MM.1S (cell line): ENCODE results near the gene NACAD.

ENCODE experiments used
- DNase-seq: peaks from one replicate; pipeline ENCODE4 v3.0.0-alpha.2; 2015
- H2AFZ ChIP-seq: fragments of 300-600 bp; sonication (generic); 2 replicates; pipeline ENCODE4 v1.6.0; 2016; ENCODE audit warnings: antibody characterized with exemption, low read length
- H3F3A ChIP-seq: fragments of 300-600 bp; sonication (generic); 2 replicates; pipeline ENCODE4 v1.6.1; 2016; ENCODE audit warnings: mild to moderate bottlenecking, antibody characterized with exemption, low read length, moderate library complexity, mixed read lengths; ENCODE audit not compliant: insufficient read depth
- H3K27ac ChIP-seq: fragments of 300-600 bp; sonication (generic); 2 replicates; pipeline ENCODE4 v1.5.1; 2016; ENCODE audit warnings: mild to moderate bottlenecking, low read length
- H3K27me3 ChIP-seq: fragments of 300-600 bp; sonication (generic); replicated peaks from 2 replicates; pipeline ENCODE4 v1.6.0; 2016; ENCODE audit warnings: low read length; ENCODE audit not compliant: insufficient read depth
- H3K36me3 ChIP-seq: fragments of 300-600 bp; sonication (generic); replicated peaks from 2 replicates; pipeline ENCODE4 v1.6.1; 2016; ENCODE audit warnings: mild to moderate bottlenecking, low read length, mixed read lengths; ENCODE audit not compliant: insufficient read depth
- H3K4me1 ChIP-seq: fragments of 300-600 bp; sonication (generic); 2 replicates; pipeline ENCODE4 v1.6.1; 2016; ENCODE audit warnings: low read length, mixed read lengths
- H3K4me2 ChIP-seq: fragments of 300-600 bp; sonication (generic); 2 replicates; pipeline ENCODE4 v1.6.0; 2016; ENCODE audit warnings: low read depth, low read length
- H3K4me3 ChIP-seq: fragments of 300-600 bp; sonication (generic); 2 replicates; pipeline ENCODE4 v1.5.1; 2016; ENCODE audit warnings: low read length, mixed read lengths
- H3K79me2 ChIP-seq: fragments of 300-600 bp; sonication (generic); 2 replicates; pipeline ENCODE4 v1.6.1; 2016; ENCODE audit warnings: mixed run types, low read length, mixed read lengths
- H3K9ac ChIP-seq: fragments of 300-600 bp; sonication (generic); 2 replicates; pipeline ENCODE4 v1.6.1; 2016; ENCODE audit warnings: low read length, mixed read lengths
- H3K9me2 ChIP-seq: fragments of 300-600 bp; sonication (generic); replicated peaks from 2 replicates; pipeline ENCODE4 v1.6.1; 2016; ENCODE audit warnings: mild to moderate bottlenecking, low read length, mixed read lengths; ENCODE audit not compliant: insufficient read depth
- H3K9me3 ChIP-seq: fragments of 300-600 bp; sonication (generic); replicated peaks from 2 replicates; pipeline ENCODE4 v1.6.1; 2016; ENCODE audit warnings: mild to moderate bottlenecking, low read length, mixed read lengths; ENCODE audit not compliant: insufficient read depth
- H4K20me1 ChIP-seq: fragments of 300-600 bp; sonication (generic); 2 replicates; pipeline ENCODE4 v1.6.1; 2016; ENCODE audit warnings: mild to moderate bottlenecking, low read length, moderate library complexity, mixed read lengths; ENCODE audit not compliant: insufficient read depth
- CTCF ChIP-seq: fragments of 300-600 bp; sonication (generic); IDR thresholded peaks from 2 replicates; pipeline ENCODE4 v1.5.1; 2016; ENCODE audit warnings: antibody characterized with exemption, low read length, mixed read lengths
- EZH2 ChIP-seq: fragments of 300-600 bp; sonication (generic); optimal IDR thresholded peaks from 2 replicates; pipeline ENCODE3; 2017; ENCODE audit warnings: low read depth, mild to moderate bottlenecking, antibody characterized with exemption, low read length, mixed read lengths
- EZH2phosphoT487 ChIP-seq: fragments of 300-600 bp; sonication (generic); IDR thresholded peaks from 2 replicates; pipeline ENCODE4 v1.6.1; 2018; ENCODE audit warnings: antibody characterized with exemption, low read length

The NACAD gene

GRCh38 chr7:45069444-45070253 is 19.1 kb downstream of the NACAD start:
- Histone ChIP-seq H3K4me2 (no peak overlapping the region), H3K9me2 (no peaks in the 10 kb centered on the region), H3K27ac (no peak overlapping the region), H4K20me1 (peaks cover 15% of the 10 kb centered on the region; the same call in 1 of the 2 replicates), H3K79me2 (peaks cover 79% of the 10 kb centered on the region), H3K4me3 (no peak overlapping the region), H3K36me3 (peaks cover 17% of the 10 kb centered on the region), H3K9ac (no peak overlapping the region), H2AFZ (no peak overlapping the region), H3K27me3 (no peaks in the 10 kb centered on the region), H3K4me1 (no peaks in the 10 kb centered on the region), H3F3A (no peaks in the 10 kb centered on the region), H3K9me3 (no peaks in the 10 kb centered on the region)
- DNase-seq: no peak
- no peak for TF ChIP-seq CTCF
- TF ChIP-seq EZH2phosphoT487: no peak
- no peak for TF ChIP-seq EZH2

DNA sequence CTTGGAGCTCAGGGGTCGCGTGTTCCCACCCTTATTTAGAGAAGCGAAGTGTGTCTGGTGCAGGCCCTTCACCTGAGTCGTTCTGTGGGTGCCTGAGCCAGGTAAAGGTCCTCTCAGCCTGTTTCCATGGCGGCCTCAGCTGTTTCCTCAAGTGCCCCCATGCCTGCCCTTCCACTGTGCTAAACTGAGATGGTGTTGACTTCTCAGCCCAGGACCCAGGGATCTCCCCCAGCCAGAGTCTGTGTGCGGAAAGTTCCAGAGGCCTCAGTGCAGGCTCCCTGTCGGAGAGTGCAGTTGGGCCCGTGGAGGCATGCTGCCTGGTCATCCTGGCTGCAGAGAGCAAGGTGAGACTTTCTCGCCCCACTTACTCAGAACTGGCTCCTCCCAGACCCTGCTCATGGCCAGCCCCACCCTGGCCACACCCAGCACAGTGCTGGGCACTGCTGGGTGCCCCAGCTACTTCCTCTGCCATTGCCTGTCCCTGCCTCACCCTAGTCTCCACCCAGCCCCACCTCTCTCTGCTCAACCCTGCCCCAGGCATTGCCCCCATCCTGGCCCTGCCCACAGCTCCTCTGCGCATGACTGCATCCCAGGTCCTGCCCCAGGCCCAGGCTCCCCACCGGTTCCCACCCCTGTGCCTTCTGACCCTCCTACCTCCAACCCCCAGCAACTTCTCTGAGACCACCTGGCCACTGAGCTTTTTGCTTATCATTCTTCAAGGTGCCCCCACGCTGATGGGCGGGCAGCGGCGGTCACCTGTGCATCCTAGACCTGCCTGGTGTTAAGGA is 20.3 kb downstream of the NACAD start:
- H3K79me2 ChIP-seq: peaks cover 91% of the 10 kb centered on the region
- H3K36me3 ChIP-seq: peaks cover 24% of the 10 kb centered on the region
- H3K27ac ChIP-seq: no peak overlapping the region
- no peak for TF ChIP-seq EZH2
- no peak for TF ChIP-seq CTCF
- no peak for TF ChIP-seq EZH2phosphoT487
- no peaks in the 10 kb centered on the region for H3K4me1 ChIP-seq
- H2AFZ ChIP-seq: no peak overlapping the region
- no peaks in the 10 kb centered on the region for H3K27me3 ChIP-seq
- no peak overlapping the region for H3K4me2 ChIP-seq
- no peaks in the 10 kb centered on the region for H3K9me2 ChIP-seq
- H3K9ac ChIP-seq: no peak overlapping the region
- peaks cover 15% of the 10 kb centered on the region; the same call in 1 of the 2 replicates for H4K20me1 ChIP-seq
- H3K4me3 ChIP-seq: no peak overlapping the region
- no peaks in the 10 kb centered on the region for H3F3A ChIP-seq
- no peaks in the 10 kb centered on the region for H3K9me3 ChIP-seq
- no peak for DNase-seq

DNA sequence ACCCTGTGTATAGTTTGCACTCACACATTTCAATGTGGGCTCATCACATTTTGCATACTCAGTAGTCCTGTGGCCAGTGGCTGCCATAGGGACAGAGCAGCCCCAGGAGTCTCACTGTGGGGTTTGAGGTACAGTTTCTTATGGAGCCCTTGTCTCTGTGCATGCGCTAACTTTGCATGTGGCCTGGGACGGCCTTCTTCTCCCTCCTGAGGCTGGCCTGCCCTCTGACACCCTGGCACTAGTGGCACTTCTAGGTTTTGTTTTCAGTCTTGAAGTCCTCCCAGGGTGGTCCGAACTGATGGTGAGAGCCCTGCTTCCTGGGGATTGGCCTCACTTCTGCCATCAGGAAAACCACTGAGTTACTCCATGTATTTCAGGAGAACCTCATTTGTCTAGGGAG is 21.2 kb downstream of the NACAD start:
- H2AFZ ChIP-seq: no peak overlapping the region
- no peaks in the 10 kb centered on the region for H3K4me1 ChIP-seq
- H3K36me3 ChIP-seq: peaks cover 25% of the 10 kb centered on the region
- H3K27me3 ChIP-seq: no peaks in the 10 kb centered on the region
- no peak for DNase-seq
- no peak overlapping the region for H3K9ac ChIP-seq
- H3K27ac ChIP-seq: no peak overlapping the region
- H3F3A ChIP-seq: no peaks in the 10 kb centered on the region
- H3K9me3 ChIP-seq: no peaks in the 10 kb centered on the region
- no peak overlapping the region for H3K4me3 ChIP-seq
- peaks cover 12% of the 10 kb centered on the region; the same call in 1 of the 2 replicates for H4K20me1 ChIP-seq
- TF ChIP-seq CTCF (no peak), EZH2 (no peak), EZH2phosphoT487 (no peak)
- H3K79me2 ChIP-seq: peaks cover 91% of the 10 kb centered on the region
- no peak overlapping the region for H3K4me2 ChIP-seq
- H3K9me2 ChIP-seq: no peaks in the 10 kb centered on the region
